ENCODE data around the gene IL22RA2. TPM values are rescaled to one million over a fixed set of nuclear protein-coding genes. Genes with fewer than 3 reads are reported as not detected.

Gene IL22RA2
- total RNA-seq, 1 experiment from 2014 or later, result not detected

DNA sequence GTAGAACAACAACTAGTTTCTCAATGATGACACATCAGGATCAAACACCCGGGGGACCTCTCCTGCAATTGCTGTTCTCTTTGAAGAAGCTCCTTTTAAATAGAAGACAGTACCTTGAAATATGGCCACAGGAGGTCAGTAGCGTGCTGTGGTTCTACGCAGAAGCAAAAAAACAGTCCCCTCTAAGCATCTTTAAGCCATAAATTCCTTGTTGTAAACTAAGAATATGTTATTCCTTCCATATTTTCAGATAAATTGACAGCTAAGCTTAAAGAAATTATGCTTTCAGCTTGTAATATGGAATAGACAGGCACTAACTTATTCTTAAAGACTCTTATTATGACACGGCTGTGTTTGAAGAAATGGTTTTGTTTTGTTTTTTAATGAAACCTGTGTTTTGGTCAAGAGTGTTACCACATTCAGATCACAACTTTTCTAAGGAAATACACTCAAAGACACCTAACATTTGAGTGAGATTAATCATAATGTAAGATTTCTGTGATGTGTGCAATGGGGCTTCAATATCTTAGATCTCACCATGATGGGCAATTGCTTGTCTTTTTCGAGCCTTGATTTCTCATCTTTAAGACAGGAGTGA is 78.9 kb downstream of the IL22RA2 start:
- peaks cover 1% of the 10 kb centered on the region; the same call in 1 of the 2 replicates for H3K27me3 Mint-ChIP-seq (ENCODE audit: low read depth)
- no peaks in the 10 kb centered on the region for H3K4me1 ChIP-seq (ENCODE audit: insufficient read depth, low read length)
- no peak overlapping the region for H3K4me2 ChIP-seq (ENCODE audit: insufficient read depth, insufficient read length, low read length)
- no peak overlapping the region for H4K8ac ChIP-seq (replicated peaks; ENCODE audit: insufficient read length, low read depth, low read length)
- H2AK5ac ChIP-seq (ENCODE audit: insufficient read length, low read length), result no peak overlapping the region
- H2BK15ac ChIP-seq (ENCODE audit: low read depth, low read length), result no peak overlapping the region
- H3K4me3 Mint-ChIP-seq, result no peak overlapping the region
- no CpG with 5 or more reads among the region's 5 CpGs for WGBS (ENCODE audit: extremely low coverage, insufficient read length, low lambda C conversion rate)
- H3K14ac ChIP-seq (ENCODE audit: insufficient read depth, low read length), result no peak overlapping the region
- no peak overlapping the region for H3K9ac ChIP-seq (ENCODE audit: extremely low read depth, insufficient read length, low read length)
- no peak overlapping the region for H2BK120ac ChIP-seq (ENCODE audit: low read depth, low read length, poor library complexity, severe bottlenecking)
- no peak overlapping the region for H2BK5ac ChIP-seq (ENCODE audit: insufficient read length, low read length)
- DNase-seq, result peak; percentile 38
- no peak overlapping the region for H3K56ac ChIP-seq (ENCODE audit: insufficient read length, low read depth, low read length)
- H3K9me3 Mint-ChIP-seq, result no peaks in the 10 kb centered on the region
- H3K4me1 Mint-ChIP-seq, result peaks cover 10 to 11% of the 10 kb centered on the region in 2 experiments
- no peak overlapping the region for H3K27ac ChIP-seq (ENCODE audit: insufficient read length, low read depth, low read length)
- no peak overlapping the region for H3K23ac ChIP-seq (ENCODE audit: insufficient read length, low read depth, low read length)
- H3T11ph ChIP-seq (ENCODE audit: low read length), result no peak overlapping the region
- no peaks in the 10 kb centered on the region for H3K9me3 ChIP-seq (ENCODE audit: control insufficient read depth, low read depth, low read length)
- H2BK12ac ChIP-seq (ENCODE audit: insufficient read length, low read depth, low read length), result no peak overlapping the region
- no peak overlapping the region for H4K91ac ChIP-seq (ENCODE audit: insufficient read length, low read depth, low read length)
- no peak overlapping the region for H4K5ac ChIP-seq (ENCODE audit: insufficient read length, low read depth, low read length)
- no peaks in the 10 kb centered on the region for H4K20me1 ChIP-seq (ENCODE audit: control insufficient read depth, insufficient read depth, insufficient read length)
- H2AFZ ChIP-seq (ENCODE audit: low read length), result no peak overlapping the region
- H3K27me3 ChIP-seq (ENCODE audit: insufficient read depth, low read length), result no peaks in the 10 kb centered on the region; the same call in 1 of the 2 replicates
- H3K4ac ChIP-seq (ENCODE audit: low read depth, low read length), result no peak overlapping the region
- H3K79me1 ChIP-seq (ENCODE audit: insufficient read depth, low read depth, low read length, poor library complexity, severe bottlenecking), result no peaks in the 10 kb centered on the region
- no peak overlapping the region for H3K18ac ChIP-seq (ENCODE audit: insufficient read length, low read depth, low read length)
- H2BK20ac ChIP-seq (ENCODE audit: low read depth, low read length, poor library complexity, severe bottlenecking), result no peak overlapping the region
- TF ChIP-seq, protein P1, sequence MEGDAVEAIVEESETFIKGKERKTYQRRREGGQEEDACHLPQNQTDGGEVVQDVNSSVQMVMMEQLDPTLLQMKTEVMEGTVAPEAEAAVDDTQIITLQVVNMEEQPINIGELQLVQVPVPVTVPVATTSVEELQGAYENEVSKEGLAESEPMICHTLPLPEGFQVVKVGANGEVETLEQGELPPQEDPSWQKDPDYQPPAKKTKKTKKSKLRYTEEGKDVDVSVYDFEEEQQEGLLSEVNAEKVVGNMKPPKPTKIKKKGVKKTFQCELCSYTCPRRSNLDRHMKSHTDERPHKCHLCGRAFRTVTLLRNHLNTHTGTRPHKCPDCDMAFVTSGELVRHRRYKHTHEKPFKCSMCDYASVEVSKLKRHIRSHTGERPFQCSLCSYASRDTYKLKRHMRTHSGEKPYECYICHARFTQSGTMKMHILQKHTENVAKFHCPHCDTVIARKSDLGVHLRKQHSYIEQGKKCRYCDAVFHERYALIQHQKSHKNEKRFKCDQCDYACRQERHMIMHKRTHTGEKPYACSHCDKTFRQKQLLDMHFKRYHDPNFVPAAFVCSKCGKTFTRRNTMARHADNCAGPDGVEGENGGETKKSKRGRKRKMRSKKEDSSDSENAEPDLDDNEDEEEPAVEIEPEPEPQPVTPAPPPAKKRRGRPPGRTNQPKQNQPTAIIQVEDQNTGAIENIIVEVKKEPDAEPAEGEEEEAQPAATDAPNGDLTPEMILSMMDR (conservative IDR thresholded peaks at IDR 0.05), result peak; percentile 88
- no peaks in the 10 kb centered on the region; a peak in 1 of 7 replicates for H3K36me3 Mint-ChIP-seq (ENCODE audit: insufficient read depth in 1 of 3, low read depth in 3 of 3)
- H3K79me2 ChIP-seq (ENCODE audit: insufficient read depth, low read length), result no peaks in the 10 kb centered on the region
- H3K23me2 ChIP-seq (ENCODE audit: insufficient read length, low read depth, low read length, poor library complexity, severe bottlenecking), result no peaks in the 10 kb centered on the region
- H3K27ac Mint-ChIP-seq, result no peak overlapping the region

Other genes with a start within 250 kb of the IL22RA2 start
- gene IL20RA, start 128.7 kb downstream of the IL22RA2 start, total RNA-seq (2021), result 0.55 and 0.74 TPM in 2 replicates
- gene IFNGR1, start 45.7 kb upstream of the IL22RA2 start, total RNA-seq (2021), result 28.4 and 32.2 TPM in 2 replicates